ENCODE measurements around the gene MARCHF4.

DNA sequence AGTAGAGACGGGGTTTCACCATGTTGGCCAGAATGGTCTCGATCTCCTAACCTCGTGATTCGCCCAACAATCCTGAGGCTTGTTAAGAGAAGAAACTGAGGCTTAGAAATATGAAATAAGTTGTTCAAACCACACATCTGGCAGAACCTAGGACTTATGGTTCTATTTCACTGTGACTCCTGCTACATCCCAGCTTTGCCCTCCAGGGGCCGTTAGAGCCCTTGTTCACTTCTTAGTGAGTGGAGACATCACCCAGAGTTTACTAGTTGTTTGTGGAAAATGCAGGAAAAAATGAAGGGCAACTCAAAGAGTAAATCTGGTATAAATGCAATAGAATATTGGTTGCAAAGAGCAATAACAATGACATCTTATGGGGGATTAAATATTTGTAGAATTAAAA is 43.9 kb downstream of the MARCHF4 start:
- TF ChIP-seq CTCF (IDR thresholded peaks at IDR 0.05; ENCODE audit: poor library complexity) (no peak), EZH2phosphoT487 (IDR thresholded peaks at IDR 0.05; ENCODE audit: low read depth, severe bottlenecking, unreplicated experiment) (no peak)

All from hepatocyte (in vitro differentiated cells).